ENCODE measurements around the gene ARHGDIB.

The ARHGDIB gene

GRCh38 chr12:14961466-14962152, at the start of gene ARHGDIB:
Gene ARHGDIB (minus strand): TSS chr12:14961601. CDS start chr12:14950712, 10,889 bp downstream.
- DNase-seq (ENCODE audit: low read depth in 4 of 4, low spot score in 1 of 4), result peak in 1 of 4 experiments; percentile 54

- DNase-seq (ENCODE audit: low read depth in 4 of 4, low spot score in 1 of 4), result no peak
These were observed 49.8 kb upstream of the ARHGDIB start for GRCh38 chr12:15011162-15011561.

- DNase-seq (ENCODE audit: low read depth in 4 of 4, low spot score in 1 of 4), result no peak
These were observed 46.1 kb upstream of the ARHGDIB start for GRCh38 chr12:15007551-15007950.

GRCh38 chr12:15005064-15005463, 43.7 kb upstream of the ARHGDIB start:
- DNase-seq (ENCODE audit: low read depth in 4 of 4, low spot score in 1 of 4), result no peak

- DNase-seq (ENCODE audit: low read depth in 4 of 4, low spot score in 1 of 4), result no peak
These were observed 43.0 kb upstream of the ARHGDIB start for GRCh38 chr12:15004421-15004820.

- no peak for DNase-seq (ENCODE audit: low read depth in 4 of 4, low spot score in 1 of 4)
These were observed 40.5 kb upstream of the ARHGDIB start for GRCh38 chr12:15001733-15002382.

GRCh38 chr12:15000575-15000974, 39.2 kb upstream of the ARHGDIB start:
- DNase-seq (ENCODE audit: low read depth in 4 of 4, low spot score in 1 of 4), result no peak

GRCh38 chr12:14999695-15000365, 38.4 kb upstream of the ARHGDIB start:
- no peak for DNase-seq (ENCODE audit: low read depth in 4 of 4, low spot score in 1 of 4)

GRCh38 chr12:14999021-14999694, 37.8 kb upstream of the ARHGDIB start:
- DNase-seq (ENCODE audit: low read depth in 4 of 4, low spot score in 1 of 4), result no peak

- no peak for DNase-seq (ENCODE audit: low read depth in 4 of 4, low spot score in 1 of 4)
These were observed 36.6 kb upstream of the ARHGDIB start for GRCh38 chr12:14997998-14998397.

GRCh38 chr12:14995583-14996425, 34.4 kb upstream of the ARHGDIB start:
- no peak for DNase-seq (ENCODE audit: low read depth in 4 of 4, low spot score in 1 of 4)

- no peak for DNase-seq (ENCODE audit: low read depth in 4 of 4, low spot score in 1 of 4)
These were observed 33.2 kb upstream of the ARHGDIB start for GRCh38 chr12:14994610-14995009.

- no peak for DNase-seq (ENCODE audit: low read depth in 4 of 4, low spot score in 1 of 4)
These were observed 32.3 kb upstream of the ARHGDIB start for GRCh38 chr12:14993537-14994266.

GRCh38 chr12:14993117-14993516, 31.7 kb upstream of the ARHGDIB start:
- DNase-seq (ENCODE audit: low read depth in 4 of 4, low spot score in 1 of 4), result no peak

GRCh38 chr12:14992673-14993072, 31.3 kb upstream of the ARHGDIB start:
- no peak for DNase-seq (ENCODE audit: low read depth in 4 of 4, low spot score in 1 of 4)

- DNase-seq (ENCODE audit: low read depth in 4 of 4, low spot score in 1 of 4), result no peak
These were observed 29.7 kb upstream of the ARHGDIB start for GRCh38 chr12:14991069-14991468.

GRCh38 chr12:14989790-14990189, 28.4 kb upstream of the ARHGDIB start:
- no peak for DNase-seq (ENCODE audit: low read depth in 4 of 4, low spot score in 1 of 4)

- DNase-seq (ENCODE audit: low read depth in 4 of 4, low spot score in 1 of 4), result no peak
These were observed 26.6 kb upstream of the ARHGDIB start for GRCh38 chr12:14988035-14988434.

GRCh38 chr12:14986449-14986848, 25.0 kb upstream of the ARHGDIB start:
- DNase-seq (ENCODE audit: low read depth in 4 of 4, low spot score in 1 of 4), result no peak

- DNase-seq (ENCODE audit: low read depth in 4 of 4, low spot score in 1 of 4), result no peak
These were observed 23.4 kb upstream of the ARHGDIB start for GRCh38 chr12:14984766-14985285.

Measured in stimulated activated CD4-positive, alpha-beta T cell treated with anti-CD3 and anti-CD28 coated beads, Interleukin-1b, Interleukin-23, amount 100 ng/mL, for 24 hours (primary cell).